MM.1S (cell line): Measurements from ENCODE around the gene TRUB2.

ENCODE experiments used
- DNase-seq: peaks from one replicate; pipeline ENCODE4 v3.0.0-alpha.2; 2015
- H2AFZ ChIP-seq: fragments of 300-600 bp; sonication (generic); 2 replicates; pipeline ENCODE4 v1.6.0; 2016; ENCODE audit warnings: antibody characterized with exemption, low read length
- H3F3A ChIP-seq: fragments of 300-600 bp; sonication (generic); 2 replicates; pipeline ENCODE4 v1.6.1; 2016; ENCODE audit warnings: mild to moderate bottlenecking, antibody characterized with exemption, low read length, moderate library complexity, mixed read lengths; ENCODE audit not compliant: insufficient read depth
- H3K27ac ChIP-seq: fragments of 300-600 bp; sonication (generic); 2 replicates; pipeline ENCODE4 v1.5.1; 2016; ENCODE audit warnings: mild to moderate bottlenecking, low read length
- H3K27me3 ChIP-seq: fragments of 300-600 bp; sonication (generic); replicated peaks from 2 replicates; pipeline ENCODE4 v1.6.0; 2016; ENCODE audit warnings: low read length; ENCODE audit not compliant: insufficient read depth
- H3K36me3 ChIP-seq: fragments of 300-600 bp; sonication (generic); replicated peaks from 2 replicates; pipeline ENCODE4 v1.6.1; 2016; ENCODE audit warnings: mild to moderate bottlenecking, low read length, mixed read lengths; ENCODE audit not compliant: insufficient read depth
- H3K4me1 ChIP-seq: fragments of 300-600 bp; sonication (generic); 2 replicates; pipeline ENCODE4 v1.6.1; 2016; ENCODE audit warnings: low read length, mixed read lengths
- H3K4me2 ChIP-seq: fragments of 300-600 bp; sonication (generic); 2 replicates; pipeline ENCODE4 v1.6.0; 2016; ENCODE audit warnings: low read depth, low read length
- H3K4me3 ChIP-seq: fragments of 300-600 bp; sonication (generic); 2 replicates; pipeline ENCODE4 v1.5.1; 2016; ENCODE audit warnings: low read length, mixed read lengths
- H3K79me2 ChIP-seq: fragments of 300-600 bp; sonication (generic); 2 replicates; pipeline ENCODE4 v1.6.1; 2016; ENCODE audit warnings: mixed run types, low read length, mixed read lengths
- H3K9ac ChIP-seq: fragments of 300-600 bp; sonication (generic); 2 replicates; pipeline ENCODE4 v1.6.1; 2016; ENCODE audit warnings: low read length, mixed read lengths
- H3K9me2 ChIP-seq: fragments of 300-600 bp; sonication (generic); replicated peaks from 2 replicates; pipeline ENCODE4 v1.6.1; 2016; ENCODE audit warnings: mild to moderate bottlenecking, low read length, mixed read lengths; ENCODE audit not compliant: insufficient read depth
- H3K9me3 ChIP-seq: fragments of 300-600 bp; sonication (generic); replicated peaks from 2 replicates; pipeline ENCODE4 v1.6.1; 2016; ENCODE audit warnings: mild to moderate bottlenecking, low read length, mixed read lengths; ENCODE audit not compliant: insufficient read depth
- H4K20me1 ChIP-seq: fragments of 300-600 bp; sonication (generic); 2 replicates; pipeline ENCODE4 v1.6.1; 2016; ENCODE audit warnings: mild to moderate bottlenecking, low read length, moderate library complexity, mixed read lengths; ENCODE audit not compliant: insufficient read depth
- CTCF ChIP-seq: fragments of 300-600 bp; sonication (generic); IDR thresholded peaks from 2 replicates; pipeline ENCODE4 v1.5.1; 2016; ENCODE audit warnings: antibody characterized with exemption, low read length, mixed read lengths
- EZH2 ChIP-seq: fragments of 300-600 bp; sonication (generic); optimal IDR thresholded peaks from 2 replicates; pipeline ENCODE3; 2017; ENCODE audit warnings: low read depth, mild to moderate bottlenecking, antibody characterized with exemption, low read length, mixed read lengths
- EZH2phosphoT487 ChIP-seq: fragments of 300-600 bp; sonication (generic); IDR thresholded peaks from 2 replicates; pipeline ENCODE4 v1.6.1; 2018; ENCODE audit warnings: antibody characterized with exemption, low read length

Gene TRUB2

GRCh38 chr9:128274245-128274644, 48.0 kb downstream of the TRUB2 start:
- peaks cover 5% of the 10 kb centered on the region; the same call in 1 of the 2 replicates for H3K4me1 ChIP-seq
- DNase-seq, result no peak
- H4K20me1 ChIP-seq, result no peaks in the 10 kb centered on the region
- no peak overlapping the region for H3K27ac ChIP-seq
- no peaks in the 10 kb centered on the region for H3K27me3 ChIP-seq
- no peak for TF ChIP-seq EZH2
- no peak for TF ChIP-seq CTCF
- no peak for TF ChIP-seq EZH2phosphoT487
- no peak overlapping the region for H2AFZ ChIP-seq
- peaks cover 25% of the 10 kb centered on the region for H3K79me2 ChIP-seq
- no peaks in the 10 kb centered on the region for H3K9me3 ChIP-seq
- H3F3A ChIP-seq, result no peaks in the 10 kb centered on the region; the same call in 1 of the 2 replicates
- no peaks in the 10 kb centered on the region for H3K36me3 ChIP-seq
- H3K9ac ChIP-seq, result no peak overlapping the region
- H3K9me2 ChIP-seq, result no peaks in the 10 kb centered on the region
- no peak overlapping the region; the same call in 1 of the 2 replicates for H3K4me2 ChIP-seq
- H3K4me3 ChIP-seq, result no peak overlapping the region

GRCh38 chr9:128271512-128271911, 50.7 kb downstream of the TRUB2 start:
- no peak for DNase-seq
- Histone ChIP-seq H3K79me2 (peaks cover 19% of the 10 kb centered on the region), H3K9ac (no peak overlapping the region), H3K4me2 (no peak overlapping the region), H3K36me3 (no peaks in the 10 kb centered on the region), H3K4me3 (no peak overlapping the region), H3K27ac (no peak overlapping the region), H3K9me2 (no peaks in the 10 kb centered on the region), H2AFZ (no peak overlapping the region), H3K9me3 (no peaks in the 10 kb centered on the region), H3F3A (no peaks in the 10 kb centered on the region; the same call in 1 of the 2 replicates), H4K20me1 (no peaks in the 10 kb centered on the region), H3K4me1 (no peaks in the 10 kb centered on the region), H3K27me3 (no peaks in the 10 kb centered on the region)
- TF ChIP-seq CTCF (no peak), EZH2phosphoT487 (no peak), EZH2 (no peak)

- no peak overlapping the region for H3K4me2 ChIP-seq
- no peak overlapping the region for H3K4me3 ChIP-seq
- H3K79me2 ChIP-seq, result peaks cover 18% of the 10 kb centered on the region
- no peak overlapping the region for H2AFZ ChIP-seq
- no peaks in the 10 kb centered on the region for H3K27me3 ChIP-seq
- H3K9me2 ChIP-seq, result no peaks in the 10 kb centered on the region
- H3K27ac ChIP-seq, result no peak overlapping the region
- H3K9ac ChIP-seq, result no peak overlapping the region
- H3K9me3 ChIP-seq, result no peaks in the 10 kb centered on the region
- DNase-seq, result no peak
- no peaks in the 10 kb centered on the region for H4K20me1 ChIP-seq
- no peaks in the 10 kb centered on the region; the same call in 1 of the 2 replicates for H3F3A ChIP-seq
- TF ChIP-seq EZH2phosphoT487, result no peak
- no peak for TF ChIP-seq EZH2
- TF ChIP-seq CTCF, result no peak
- H3K4me1 ChIP-seq, result no peaks in the 10 kb centered on the region
- no peaks in the 10 kb centered on the region for H3K36me3 ChIP-seq
These were observed 51.1 kb downstream of the TRUB2 start for GRCh38 chr9:128271112-128271511.
